GM12875 (cell line): ENCODE measurements around the gene NUP37.

Experiments
- H3K4me3 ChIP-seq: one replicate; pipeline ENCODE4 v1.5.1; 2011; ENCODE audit warnings: low read depth, low read length, control low read depth
- TF ChIP-seq, protein P1 (sequence below): IDR thresholded peaks from 2 replicates; pipeline ENCODE4 v1.5.1; 2011; ENCODE audit warnings: low read depth, mild to moderate bottlenecking, control low read depth, inconsistent platforms, low read length, moderate library complexity, borderline replicate concordance; ENCODE audit not compliant: insufficient read depth

Gene NUP37

DNA sequence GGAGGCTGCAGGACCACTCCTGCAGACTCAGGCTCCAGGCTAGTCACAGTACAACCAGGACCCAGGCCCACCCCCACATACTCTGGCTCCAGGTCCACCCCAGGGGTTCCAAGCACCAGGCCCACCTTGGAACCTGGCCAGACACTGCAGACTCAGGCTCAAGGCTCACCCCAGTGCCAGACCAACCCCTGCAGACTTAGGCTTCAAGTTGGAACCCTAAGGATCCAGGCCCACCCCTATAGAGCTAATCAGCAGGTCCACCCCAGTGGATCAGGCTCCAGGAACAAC is 66.9 kb downstream of the NUP37 start:
- no peak overlapping the region for H3K4me3 ChIP-seq
- TF ChIP-seq, protein P1, sequence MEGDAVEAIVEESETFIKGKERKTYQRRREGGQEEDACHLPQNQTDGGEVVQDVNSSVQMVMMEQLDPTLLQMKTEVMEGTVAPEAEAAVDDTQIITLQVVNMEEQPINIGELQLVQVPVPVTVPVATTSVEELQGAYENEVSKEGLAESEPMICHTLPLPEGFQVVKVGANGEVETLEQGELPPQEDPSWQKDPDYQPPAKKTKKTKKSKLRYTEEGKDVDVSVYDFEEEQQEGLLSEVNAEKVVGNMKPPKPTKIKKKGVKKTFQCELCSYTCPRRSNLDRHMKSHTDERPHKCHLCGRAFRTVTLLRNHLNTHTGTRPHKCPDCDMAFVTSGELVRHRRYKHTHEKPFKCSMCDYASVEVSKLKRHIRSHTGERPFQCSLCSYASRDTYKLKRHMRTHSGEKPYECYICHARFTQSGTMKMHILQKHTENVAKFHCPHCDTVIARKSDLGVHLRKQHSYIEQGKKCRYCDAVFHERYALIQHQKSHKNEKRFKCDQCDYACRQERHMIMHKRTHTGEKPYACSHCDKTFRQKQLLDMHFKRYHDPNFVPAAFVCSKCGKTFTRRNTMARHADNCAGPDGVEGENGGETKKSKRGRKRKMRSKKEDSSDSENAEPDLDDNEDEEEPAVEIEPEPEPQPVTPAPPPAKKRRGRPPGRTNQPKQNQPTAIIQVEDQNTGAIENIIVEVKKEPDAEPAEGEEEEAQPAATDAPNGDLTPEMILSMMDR, result no peak

DNA sequence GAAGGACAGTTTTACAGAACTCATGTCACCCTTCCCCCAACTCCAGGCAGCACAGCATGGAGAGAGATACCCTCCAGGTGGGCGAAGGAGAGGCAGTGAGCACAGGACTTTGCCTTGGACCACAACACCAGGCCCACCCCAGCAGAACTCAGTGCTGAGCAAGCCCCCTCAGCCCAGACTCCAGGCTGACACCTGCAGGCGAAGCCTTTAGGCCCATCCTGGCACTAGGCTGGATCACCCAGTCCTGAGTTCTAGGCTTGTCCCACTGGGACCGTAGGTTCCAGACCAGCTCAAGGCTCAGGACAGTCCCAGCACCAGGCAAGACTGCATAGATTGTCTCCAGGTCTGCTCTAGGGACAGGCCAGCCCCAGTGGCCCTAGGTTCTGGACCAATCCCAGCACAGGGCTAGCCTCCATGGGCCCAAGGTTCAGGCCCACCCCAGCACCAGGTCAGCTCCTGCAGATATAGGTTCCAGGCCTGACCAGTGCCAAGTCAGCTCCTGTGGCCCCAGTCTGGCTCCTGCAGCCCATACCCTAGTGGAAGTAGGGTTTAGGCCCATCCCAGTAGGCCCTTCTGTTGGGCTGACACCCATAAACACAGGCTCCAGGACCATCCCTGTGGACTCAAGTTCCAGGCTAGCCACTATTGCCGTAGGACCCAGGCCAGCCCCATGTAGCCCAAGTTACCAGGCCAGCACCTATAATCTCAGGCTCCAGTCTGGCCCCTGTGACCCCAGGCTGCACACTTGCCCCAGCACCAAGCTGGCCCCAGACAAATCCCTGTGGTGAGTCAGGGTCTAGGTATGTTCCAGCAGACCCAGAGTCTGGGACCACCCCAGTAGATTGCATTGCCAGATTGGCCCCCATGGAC is 67.5 kb downstream of the NUP37 start:
- TF ChIP-seq, protein P1, result no peak
- H3K4me3 ChIP-seq, result no peak overlapping the region

DNA sequence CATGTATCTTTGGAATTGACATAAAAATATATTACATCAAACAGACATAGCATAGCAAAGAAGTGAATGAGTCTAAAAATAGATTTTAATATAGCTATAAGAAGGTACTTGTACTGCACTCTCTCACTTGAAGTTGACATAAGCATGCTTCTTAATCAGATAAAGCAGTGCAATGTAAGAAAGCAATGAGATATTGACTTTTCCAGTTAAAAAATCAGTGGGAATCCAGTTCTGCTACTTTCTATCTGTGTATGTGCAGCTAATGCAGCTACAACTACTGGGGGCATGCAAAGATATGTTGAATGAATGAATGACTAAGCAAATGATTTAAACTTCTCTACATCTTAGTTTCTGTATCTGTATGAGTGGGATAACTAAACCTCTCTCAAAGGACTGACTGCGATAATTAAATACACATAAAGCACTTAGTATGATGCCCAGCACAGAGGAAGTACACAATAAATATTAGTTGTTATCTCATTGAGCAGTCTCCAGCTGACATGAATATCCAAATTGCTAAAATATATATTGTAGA is 68.4 kb downstream of the NUP37 start:
- no peak overlapping the region for H3K4me3 ChIP-seq
- TF ChIP-seq, protein P1, result no peak

DNA sequence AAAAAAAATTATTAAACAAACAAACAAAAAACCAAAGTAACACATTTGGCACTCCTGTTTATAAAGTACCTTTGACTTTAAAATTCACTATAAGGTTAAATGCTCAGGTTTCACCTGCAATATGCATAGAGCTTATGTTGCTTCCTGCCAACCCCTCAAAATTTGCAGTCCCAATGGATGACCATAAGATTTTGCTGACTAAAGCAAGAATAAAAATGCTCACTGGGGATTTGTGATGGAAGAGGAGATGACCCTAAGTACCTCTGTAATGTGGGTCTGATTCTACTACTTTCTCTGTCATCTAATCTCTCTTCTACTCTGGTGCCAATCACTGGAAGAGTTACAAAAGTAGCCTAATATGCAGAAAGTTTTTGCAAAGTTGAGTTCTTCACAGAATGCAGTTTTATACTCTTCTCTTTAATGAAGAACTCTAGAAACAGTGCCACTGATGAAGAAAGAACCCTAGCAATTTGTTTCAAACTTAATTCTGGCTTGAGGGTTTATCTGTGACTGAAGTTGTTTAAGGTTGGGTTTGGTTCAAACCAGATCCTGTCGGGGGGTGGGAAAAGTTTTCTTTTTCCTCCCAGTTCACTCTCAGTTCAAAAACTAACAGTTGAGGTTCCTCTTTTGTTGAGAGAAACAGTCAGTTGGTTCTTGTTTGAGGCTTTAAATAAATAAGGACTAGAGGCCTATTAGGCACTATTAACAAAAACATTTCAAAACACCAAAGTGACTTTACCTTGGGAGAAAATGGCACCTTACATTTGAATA is 69.1 kb downstream of the NUP37 start:
- TF ChIP-seq, protein P1, result no peak

DNA sequence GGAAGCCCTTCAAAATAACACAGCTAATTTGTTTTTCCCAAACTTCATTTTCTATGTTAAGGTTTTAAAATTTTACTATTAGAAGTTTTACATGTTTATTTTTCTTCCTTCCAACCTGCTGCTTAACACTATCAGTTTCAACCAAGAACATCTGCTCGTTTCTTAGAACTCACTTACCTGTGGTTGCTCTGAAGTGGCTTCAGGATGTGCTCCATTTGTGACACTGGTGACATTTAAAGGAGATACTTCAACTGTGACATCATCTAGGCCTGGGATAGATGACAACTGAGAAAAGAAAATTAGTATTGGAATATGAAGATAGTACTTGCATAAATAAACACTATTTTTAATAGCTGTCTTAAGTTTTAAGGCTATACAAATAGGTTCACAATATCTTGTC is 76.0 kb downstream of the NUP37 start:
- TF ChIP-seq, protein P1, result no peak
- no peak overlapping the region for H3K4me3 ChIP-seq

More for the DNA sequence above, 69.1 kb downstream of the NUP37 start:
- H3K4me3 ChIP-seq, result no peak overlapping the region

DNA sequence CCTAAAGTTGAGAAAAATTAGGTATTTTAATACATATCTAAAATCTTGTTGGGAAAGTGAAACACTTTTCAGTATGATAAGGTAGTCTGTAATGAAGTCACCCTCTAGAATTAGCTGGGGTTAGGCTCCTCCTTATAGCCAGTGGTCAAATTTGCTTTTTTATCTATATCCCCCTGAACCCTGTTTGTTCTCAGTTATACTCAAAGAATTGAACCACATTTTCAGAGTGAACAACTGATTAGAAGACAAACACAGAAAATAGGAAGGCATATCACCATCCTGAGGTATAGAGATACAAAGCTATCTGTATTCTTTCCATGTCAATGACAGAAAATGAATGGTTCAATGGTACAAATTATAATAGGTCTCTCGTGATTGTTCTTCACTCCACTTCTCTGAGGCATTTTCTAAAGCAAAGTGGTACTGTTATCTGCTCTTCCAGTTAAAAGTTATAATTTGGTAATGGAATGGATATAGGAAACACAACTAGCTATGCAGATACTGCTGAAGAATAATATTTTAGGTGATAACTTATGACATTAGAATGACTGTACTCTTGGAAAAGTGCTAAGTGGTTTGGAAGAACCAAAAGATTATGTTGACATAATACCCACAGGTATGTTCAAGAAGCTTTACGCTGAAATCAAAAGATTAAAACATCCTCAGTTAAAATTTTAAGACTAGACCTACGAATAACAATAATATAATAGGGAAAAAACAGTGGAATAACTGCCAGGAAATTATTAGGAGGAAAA is 85.7 kb downstream of the NUP37 start:
- TF ChIP-seq, protein P1, result no peak
- H3K4me3 ChIP-seq, result no peak overlapping the region
